Keratinocyte (primary cell): ENCODE results near the gene EMILIN3. TPM values are rescaled to one million over a fixed set of nuclear protein-coding genes. Genes with fewer than 3 reads are reported as not detected.

ENCODE experiments used
- DNase-seq: peaks from one replicate; pipeline ENCODE4 v3.0.0-alpha.2; 2011; ENCODE audit warnings: low read depth, missing footprints, low spot score
- FAIRE-seq: peaks from 2 replicates; lab custom pipeline; 2011; peaks lifted over from hg19 to GRCh38; lab: Jason Lieb, UNC
- H2AFZ ChIP-seq: 2 replicates; pipeline ENCODE4 v1.6.0; 2012; ENCODE audit warnings: low read length, control low read depth, inconsistent platforms; ENCODE audit not compliant: control insufficient read depth
- H3K27ac ChIP-seq: 2 replicates; pipeline ENCODE4 v1.5.1; 2011; ENCODE audit warnings: low read length; ENCODE audit not compliant: control insufficient read depth, insufficient read depth
- H3K27me3 ChIP-seq: 3 replicates; pipeline ENCODE4 v1.6.0; 2011; ENCODE audit warnings: low read length; ENCODE audit not compliant: control insufficient read depth, insufficient read depth; ENCODE audit errors: extremely low read depth
- H3K36me3 ChIP-seq, 2 experiments: 2 replicates in 1 of 2; 3 replicates in 1 of 2; pipeline ENCODE4 v1.5.1; 2011; ENCODE audit warnings: low read length in 2 of 2, mild to moderate bottlenecking in 1 of 2; ENCODE audit not compliant: control insufficient read depth in 2 of 2, insufficient read depth in 2 of 2; ENCODE audit errors: extremely low read depth in 1 of 2
- H3K4me1 ChIP-seq: 3 replicates; pipeline ENCODE4 v1.5.1; 2011; ENCODE audit warnings: low read length; ENCODE audit not compliant: control insufficient read depth, insufficient read depth; ENCODE audit errors: extremely low read depth
- H3K4me2 ChIP-seq: 3 replicates; pipeline ENCODE4 v1.6.0; 2011; ENCODE audit warnings: low read depth, low read length; ENCODE audit not compliant: control insufficient read depth, insufficient read depth; ENCODE audit errors: extremely low read depth
- H3K4me3 ChIP-seq, 3 experiments: fragments of 200-600 bp in 1 of 3; sonication (generic) in 1 of 3; 2 replicates in 2 of 3; 3 replicates in 1 of 3; pipeline ENCODE4 v1.5.1; 2011 to 2016; ENCODE audit warnings: low read length in 3 of 3, mild to moderate bottlenecking in 3 of 3, control low read depth in 2 of 3, inconsistent platforms in 1 of 3, low read depth in 1 of 3, mixed read lengths in 1 of 3, mixed run types in 1 of 3, moderate library complexity in 1 of 3; ENCODE audit not compliant: control insufficient read depth in 2 of 3, insufficient read depth in 2 of 3; ENCODE audit errors: extremely low read depth in 1 of 3
- H3K79me2 ChIP-seq: 2 replicates; pipeline ENCODE4 v1.6.0; 2012; ENCODE audit warnings: low read length; ENCODE audit not compliant: control insufficient read depth, insufficient read depth
- H3K9ac ChIP-seq: 3 replicates; pipeline ENCODE4 v1.6.0; 2011; ENCODE audit warnings: low read length; ENCODE audit not compliant: control insufficient read depth, insufficient read depth; ENCODE audit errors: extremely low read depth
- H3K9me1 ChIP-seq: 3 replicates; pipeline ENCODE4 v1.6.0; 2011; ENCODE audit warnings: low read length; ENCODE audit not compliant: control insufficient read depth, insufficient read depth; ENCODE audit errors: extremely low read depth
- H3K9me3 ChIP-seq: 2 replicates; pipeline ENCODE4 v1.5.1; 2012; ENCODE audit warnings: low read depth, low read length; ENCODE audit not compliant: control insufficient read depth
- H4K20me1 ChIP-seq: 3 replicates; pipeline ENCODE4 v1.6.0; 2011; ENCODE audit warnings: low read length; ENCODE audit not compliant: control insufficient read depth, insufficient read depth; ENCODE audit errors: extremely low read depth
- EZH2 ChIP-seq: IDR thresholded peaks from one replicate; pipeline ENCODE4 v1.6.1; 2012; ENCODE audit warnings: inconsistent platforms, mild to moderate bottlenecking, low read length, moderate library complexity
- dilution Hi-C: fragments of 300-500 bp; cut with MboI; formaldehyde crosslinking; loops from one replicate; pipeline ENCODE4 v1.7.0; 2020; ENCODE audit warnings: low sequenced_read_pairs; ENCODE audit not compliant: extremely low pct_ligation_motif_present
- polyA plus RNA-seq, 5 experiments: library from polyadenylated mRNA; depleted of rRNA in 3 of 5; stranded (reverse) in 3 of 5; stranded (forward) in 1 of 5; unstranded in 1 of 5; fragments of >200 nt; gene quantifications; 1 replicate in 1 of 5; 2 replicates in 3 of 5; 3 replicates in 1 of 5; pipeline versions ENCODE4 v1.2.1 to v1.2.3, GENCODE V29; 2011 to 2012; ENCODE audit warnings: missing spikeins in 2 of 5, low read depth in 1 of 5, low replicate concordance in 1 of 5
- TF ChIP-seq, protein P1 (sequence below), 3 experiments: IDR thresholded peaks in 1 of 3; conservative IDR thresholded peaks in 1 of 3; optimal IDR thresholded peaks in 1 of 3; 2 replicates in 2 of 3; 3 replicates in 1 of 3; pipeline versions ENCODE3 to v1.5.1; 2011; ENCODE audit warnings: low read length in 3 of 3, mild to moderate bottlenecking in 3 of 3, moderate library complexity in 2 of 3, control low read depth in 1 of 3, inconsistent platforms in 1 of 3; ENCODE audit not compliant: insufficient read depth in 2 of 3; ENCODE audit errors: extremely low read depth in 1 of 3

The EMILIN3 gene
- polyA plus RNA-seq, 1 donor (not counting 4 experiments of a cell fraction or from before 2014, with no cell fraction given), result not detected

DNA sequence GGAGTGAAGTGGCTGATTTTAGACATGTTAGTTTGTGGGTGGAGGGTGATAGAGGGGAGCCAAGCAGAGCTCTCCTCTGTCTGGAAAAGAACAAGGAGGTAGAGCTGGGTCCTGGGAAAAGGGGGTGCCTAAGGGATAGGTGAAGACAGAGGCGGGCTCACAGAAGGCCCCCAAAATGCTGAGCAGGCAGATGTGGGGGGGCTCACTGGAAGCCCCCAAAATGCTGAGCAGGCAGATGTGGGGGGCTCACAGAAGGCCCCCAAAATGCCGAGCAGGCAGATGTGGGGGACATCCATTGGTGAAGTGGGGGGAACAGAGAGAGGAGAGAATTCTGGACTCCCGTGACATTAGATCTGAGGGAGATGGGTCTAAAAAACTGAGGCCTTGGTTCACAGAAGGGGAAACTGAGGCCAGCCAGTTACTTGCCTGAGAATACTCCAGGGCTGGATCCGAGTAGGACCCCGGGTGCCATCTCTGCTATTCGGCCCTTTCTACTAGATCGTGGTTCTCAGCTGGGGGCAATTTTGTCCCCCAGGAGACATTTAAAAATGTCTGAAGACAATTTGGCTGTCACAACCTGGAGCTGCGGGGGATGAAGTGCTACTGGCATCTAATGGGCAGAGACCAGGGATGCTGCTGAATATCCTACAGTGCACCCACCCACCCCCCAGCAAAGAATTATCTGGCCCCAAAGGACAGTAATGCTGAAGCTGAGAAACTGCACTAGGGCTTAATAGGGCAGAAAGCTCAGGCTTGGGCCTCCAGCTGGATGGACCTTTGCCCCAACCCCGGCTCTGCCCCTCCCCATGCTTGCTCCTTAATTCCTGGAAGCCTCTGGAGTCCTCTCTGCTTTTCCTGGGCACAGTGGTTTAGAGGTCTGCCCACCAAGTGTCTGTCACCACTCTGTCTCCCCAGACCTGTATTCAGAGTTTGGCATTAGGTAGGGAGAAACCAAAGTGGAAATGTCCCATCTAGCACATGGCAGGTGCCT lies 23.8 kb downstream of the EMILIN3 start:
- peaks cover 21% of the 10 kb centered on the region for H3K4me1 ChIP-seq

DNA sequence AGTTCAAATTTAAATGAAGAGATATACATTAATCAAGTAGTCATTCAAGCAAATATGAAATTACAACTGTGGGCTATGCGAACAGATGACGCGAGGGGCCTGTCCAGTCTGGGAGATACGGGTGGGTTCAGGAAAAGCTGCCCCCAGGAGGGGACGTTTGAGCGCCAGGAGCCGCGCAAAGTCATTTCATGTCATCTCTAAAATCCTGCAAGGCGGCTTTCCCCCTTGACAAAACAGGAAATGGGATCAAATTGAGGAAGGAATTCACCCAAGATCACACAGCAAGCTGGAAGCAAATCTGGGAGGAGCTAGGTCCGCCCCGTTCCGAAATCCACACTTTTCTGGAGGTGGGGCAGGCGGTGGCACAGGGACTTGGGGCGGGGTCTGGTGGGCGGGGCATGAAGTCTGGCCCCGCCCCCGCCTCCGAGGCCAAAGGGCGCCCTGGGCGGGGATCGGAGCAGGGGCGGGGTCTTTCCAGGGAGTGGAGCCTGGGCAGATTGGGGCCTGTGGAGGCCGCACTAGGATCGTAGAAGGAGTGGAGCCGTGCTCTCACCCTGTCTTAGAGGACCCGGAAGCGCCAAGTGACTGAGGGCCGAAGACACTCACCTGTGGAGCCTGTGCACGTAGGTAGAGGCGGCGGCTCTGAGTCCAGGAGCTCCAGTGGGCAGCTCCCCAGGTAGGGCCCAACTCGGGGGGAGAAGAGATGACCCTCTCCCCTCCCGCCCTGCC lies 26.1 kb downstream of the EMILIN3 start, which contains the start of gene LPIN3:
Gene LPIN3, plus strand, starts transcription at position 495 of the 729 bp plus-strand sequence. CDS start 4,983 bp downstream, outside the sequence.
- Histone ChIP-seq H3K79me2 (peaks cover 18% of the 10 kb centered on the region), H2AFZ (peak within 1 kb of the TSS; percentile 91), H4K20me1 (no peaks in the 10 kb centered on the region), H3K4me3 (peak within 1 kb of the TSS; percentile 58 to 85 (median 81)), H3K9me3 (no peaks in the 10 kb centered on the region), H3K27ac (peak within 1 kb of the TSS; percentile 68), H3K27me3 (no peaks in the 10 kb centered on the region), H3K4me2 (peak within 1 kb of the TSS; percentile 97), H3K36me3 (peaks cover 2 to 5% of the 10 kb centered on the region in 2 experiments), H3K9me1 (no peaks in the 10 kb centered on the region), H3K4me1 (peaks cover 21% of the 10 kb centered on the region), H3K9ac (peak within 1 kb of the TSS; percentile 83)
- dilution Hi-C loops, result no loop called here
- TF ChIP-seq EZH2, result no peak
- TF ChIP-seq, protein P1, sequence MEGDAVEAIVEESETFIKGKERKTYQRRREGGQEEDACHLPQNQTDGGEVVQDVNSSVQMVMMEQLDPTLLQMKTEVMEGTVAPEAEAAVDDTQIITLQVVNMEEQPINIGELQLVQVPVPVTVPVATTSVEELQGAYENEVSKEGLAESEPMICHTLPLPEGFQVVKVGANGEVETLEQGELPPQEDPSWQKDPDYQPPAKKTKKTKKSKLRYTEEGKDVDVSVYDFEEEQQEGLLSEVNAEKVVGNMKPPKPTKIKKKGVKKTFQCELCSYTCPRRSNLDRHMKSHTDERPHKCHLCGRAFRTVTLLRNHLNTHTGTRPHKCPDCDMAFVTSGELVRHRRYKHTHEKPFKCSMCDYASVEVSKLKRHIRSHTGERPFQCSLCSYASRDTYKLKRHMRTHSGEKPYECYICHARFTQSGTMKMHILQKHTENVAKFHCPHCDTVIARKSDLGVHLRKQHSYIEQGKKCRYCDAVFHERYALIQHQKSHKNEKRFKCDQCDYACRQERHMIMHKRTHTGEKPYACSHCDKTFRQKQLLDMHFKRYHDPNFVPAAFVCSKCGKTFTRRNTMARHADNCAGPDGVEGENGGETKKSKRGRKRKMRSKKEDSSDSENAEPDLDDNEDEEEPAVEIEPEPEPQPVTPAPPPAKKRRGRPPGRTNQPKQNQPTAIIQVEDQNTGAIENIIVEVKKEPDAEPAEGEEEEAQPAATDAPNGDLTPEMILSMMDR (optimal IDR thresholded peaks at IDR 0.05 in 1 of 3, IDR thresholded peaks at IDR 0.05 in 1 of 3, conservative IDR thresholded peaks at IDR 0.05 in 1 of 3; ENCODE audit: extremely low read depth in 1 of 3, insufficient read depth in 2 of 3, low read length in 3 of 3), result peak in 2 of 3 experiments; percentile 57 to 70
- FAIRE-seq, result peak; percentile 52
- DNase-seq, result peak; percentile 84

More for the DNA sequence above, 23.8 kb downstream of the EMILIN3 start:
- no peak for TF ChIP-seq EZH2
- Histone ChIP-seq H3K27ac (no peak overlapping the region), H3K9ac (no peak overlapping the region), H3K9me3 (no peaks in the 10 kb centered on the region), H4K20me1 (no peaks in the 10 kb centered on the region), H3K27me3 (no peaks in the 10 kb centered on the region), H2AFZ (no peak overlapping the region), H3K4me3 (no peak overlapping the region), H3K79me2 (peaks cover 18% of the 10 kb centered on the region), H3K9me1 (no peaks in the 10 kb centered on the region), H3K4me2 (no peak overlapping the region), H3K36me3 (peaks cover 8 to 9% of the 10 kb centered on the region in 2 experiments)
- no peak for FAIRE-seq
- dilution Hi-C loops, result no loop called here
- DNase-seq, result no peak
